WTC11 (cell line): ENCODE measurements around the gene MAP3K12. TPM values are rescaled to one million over a fixed set of nuclear protein-coding genes. Genes with fewer than 3 reads are reported as not detected.

ENCODE experiments used
- ATAC-seq: fragments of 200-7000 bp; cut with Tn5 transposase; 2 replicates; pipeline ENCODE4 v1.10.0; 2021; ENCODE audit warnings: mild to moderate bottlenecking, moderate library complexity
- CTCF ChIA-PET: fragments of 300-600 bp; sonication (Branson Sonifier 250); formaldehyde crosslinking; loops from one replicate; lab custom pipeline; 2021; ENCODE audit warnings: antibody characterized with exemption; lab: Charles Lee
- POLR2A ChIA-PET: fragments of 350-600 bp; sonication (Branson Sonifier 250); formaldehyde crosslinking; loops from one replicate; lab custom pipeline; 2021; ENCODE audit warnings: antibody characterized with exemption; lab: Charles Lee
- DNase-seq: peaks from one replicate; pipeline ENCODE4 v3.0.0; 2021; ENCODE audit warnings: low spot score
- H3K27ac Mint-ChIP-seq: 2 replicates; pipeline ENCODE4 v1.8.0; 2021; ENCODE audit warnings: mixed read lengths
- H3K27me3 Mint-ChIP-seq: 2 replicates; pipeline ENCODE4 v1.8.0; 2021; ENCODE audit warnings: low read depth, mild to moderate bottlenecking, moderate library complexity, mixed read lengths
- H3K36me3 Mint-ChIP-seq: 2 replicates; pipeline ENCODE4 v1.8.0; 2021; ENCODE audit warnings: mixed read lengths
- H3K4me1 Mint-ChIP-seq: 2 replicates; pipeline ENCODE4 v1.8.0; 2022; ENCODE audit warnings: mixed read lengths
- H3K4me3 Mint-ChIP-seq: 2 replicates; pipeline ENCODE4 v1.8.0; 2021; ENCODE audit warnings: mild to moderate bottlenecking, moderate library complexity, mixed read lengths
- H3K9me3 Mint-ChIP-seq: 2 replicates; pipeline ENCODE4 v1.8.0; 2021; ENCODE audit warnings: mixed read lengths
- AFF4 ChIP-seq: sonication (generic); formaldehyde crosslinking; IDR thresholded peaks from 2 replicates; pipeline ENCODE4 v1.8.1; 2023; ENCODE audit warnings: mild to moderate bottlenecking, missing genetic modification reagents, borderline replicate concordance
- CDX4 ChIP-seq: fragments of 250-450 bp; sonication (Bioruptor Pico); IDR thresholded peaks from 2 replicates; pipeline ENCODE4 v1.9.0; 2021; ENCODE audit warnings: moderate library complexity, mild to moderate bottlenecking, inconsistent platforms, borderline replicate concordance
- GTF2I ChIP-seq: fragments of 250-450 bp; sonication (Bioruptor Pico); conservative IDR thresholded peaks from 2 replicates; pipeline ENCODE4 v1.4.0; 2021; ENCODE audit warnings: mild to moderate bottlenecking
- HMGXB4 ChIP-seq: sonication (generic); formaldehyde crosslinking; IDR thresholded peaks from 2 replicates; pipeline ENCODE4 v1.8.1; 2023; ENCODE audit warnings: mild to moderate bottlenecking, moderate library complexity, missing genetic modification reagents
- MLX ChIP-seq: sonication (generic); formaldehyde crosslinking; IDR thresholded peaks from 2 replicates; pipeline ENCODE4 v1.8.1; 2023; ENCODE audit warnings: mild to moderate bottlenecking, missing genetic modification reagents, moderate library complexity
- PRDM15 ChIP-seq: sonication (generic); formaldehyde crosslinking; IDR thresholded peaks from 2 replicates; pipeline ENCODE4 v1.8.0; 2022; ENCODE audit warnings: missing genetic modification reagents
- PREB ChIP-seq: sonication (generic); formaldehyde crosslinking; IDR thresholded peaks from 2 replicates; pipeline ENCODE4 v1.8.1; 2022; ENCODE audit warnings: mild to moderate bottlenecking, missing genetic modification reagents, moderate library complexity, borderline replicate concordance
- TEAD4 ChIP-seq: sonication (generic); formaldehyde crosslinking; IDR thresholded peaks from 2 replicates; pipeline ENCODE4 v1.8.0; 2022; ENCODE audit warnings: mild to moderate bottlenecking, missing genetic modification reagents
- ZBTB43 ChIP-seq: sonication (generic); formaldehyde crosslinking; IDR thresholded peaks from 2 replicates; pipeline ENCODE4 v1.8.1; 2023; ENCODE audit warnings: mild to moderate bottlenecking, missing genetic modification reagents
- ZNF317 ChIP-seq: sonication (generic); formaldehyde crosslinking; IDR thresholded peaks from 2 replicates; pipeline ENCODE4 v1.8.1; 2023; ENCODE audit warnings: low read depth, mild to moderate bottlenecking, moderate library complexity, missing genetic modification reagents, borderline replicate concordance
- total RNA-seq: library from RNA; stranded (reverse); gene quantifications from 3 replicates; pipeline ENCODE4 v1.2.3, GENCODE V29; 2021

MAP3K12 gene
- total RNA-seq, 1 experiment from 2014 or later, result 23.6 TPM

GRCh38 chr12:53493610-53494391 lies 5.5 kb downstream of the MAP3K12 start:
- ATAC-seq (no peak), DNase-seq (no peak)
- Mint-ChIP-seq H3K4me1 (peaks cover 52% of the 10 kb centered on the region), H3K27ac (peak overlapping the region; percentile 99), H3K27me3 (no peaks in the 10 kb centered on the region), H3K36me3 (no peaks in the 10 kb centered on the region), H3K9me3 (no peaks in the 10 kb centered on the region), H3K4me3 (peak overlapping the region; percentile 88)
- POLR2A ChIA-PET, result interaction anchor here (0.6 to 3.2 kb wide), 3 partner anchors 11 to 282 kb away, joined by 3 to 23 read pairs (median 3); no protein-coding TSS in a partner anchor
- CTCF ChIA-PET, result interaction anchor here (0.6 to 4.8 kb wide), 14 partner anchors 11 to 264 kb away, joined by 3 to 39 read pairs (median 5); partner anchors contain the start of genes AAAS, ATF7 and ATP5MC2
- TF ChIP-seq PRDM15 (CRISPR knock-in tag), result no peak
- TF ChIP-seq HMGXB4, result no peak
- no peak for TF ChIP-seq CDX4 (CRISPR knock-in tag)
- no peak for TF ChIP-seq ZBTB43 (CRISPR knock-in tag)
- no peak for TF ChIP-seq MLX
- TF ChIP-seq TEAD4 (CRISPR knock-in tag), result no peak
- TF ChIP-seq ZNF317 (CRISPR knock-in tag), result no peak
- TF ChIP-seq AFF4 (CRISPR knock-in tag), result no peak
- TF ChIP-seq GTF2I (CRISPR knock-in tag), result no peak
- no peak for TF ChIP-seq PREB
